Kidney epithelial cell (primary cell): ENCODE measurements around the gene FAM20C. TPM values are rescaled to one million over a fixed set of nuclear protein-coding genes. Genes with fewer than 3 reads are reported as not detected.

Experiments used
- DNase-seq: peaks from one replicate; pipeline ENCODE4 v3.0.0-alpha.2; 2010; ENCODE audit warnings: low read depth
- H3K27me3 ChIP-seq: 2 replicates; pipeline ENCODE4 v1.6.0; 2011; ENCODE audit warnings: low read length; ENCODE audit not compliant: control insufficient read depth, insufficient read depth
- H3K36me3 ChIP-seq: 2 replicates; pipeline ENCODE4 v1.5.1; 2011; ENCODE audit warnings: low read length; ENCODE audit not compliant: control insufficient read depth, insufficient read depth
- H3K4me3 ChIP-seq: 2 replicates; pipeline ENCODE4 v1.5.1; 2011; ENCODE audit warnings: low read depth, mild to moderate bottlenecking, control low read depth, low read length
- total RNA-seq: library from RNA; depleted of rRNA; stranded (reverse); fragments of >200 nt; gene quantifications from 2 replicates; pipeline ENCODE4 v1.2.3, GENCODE V29; 2015
- TF ChIP-seq, protein P1 (sequence below): IDR thresholded peaks from 2 replicates; pipeline ENCODE4 v1.5.1; 2011; ENCODE audit warnings: mild to moderate bottlenecking, moderate library complexity, low read length, control low read depth, inconsistent platforms; ENCODE audit not compliant: insufficient read depth, poor library complexity, severe bottlenecking

FAM20C gene
- total RNA-seq, 1 donor from 2014 or later, result 39.1 TPM

- no peaks in the 10 kb centered on the region for H3K36me3 ChIP-seq
- H3K27me3 ChIP-seq, result no peaks in the 10 kb centered on the region
- H3K4me3 ChIP-seq, result no peak overlapping the region
- TF ChIP-seq, protein P1, sequence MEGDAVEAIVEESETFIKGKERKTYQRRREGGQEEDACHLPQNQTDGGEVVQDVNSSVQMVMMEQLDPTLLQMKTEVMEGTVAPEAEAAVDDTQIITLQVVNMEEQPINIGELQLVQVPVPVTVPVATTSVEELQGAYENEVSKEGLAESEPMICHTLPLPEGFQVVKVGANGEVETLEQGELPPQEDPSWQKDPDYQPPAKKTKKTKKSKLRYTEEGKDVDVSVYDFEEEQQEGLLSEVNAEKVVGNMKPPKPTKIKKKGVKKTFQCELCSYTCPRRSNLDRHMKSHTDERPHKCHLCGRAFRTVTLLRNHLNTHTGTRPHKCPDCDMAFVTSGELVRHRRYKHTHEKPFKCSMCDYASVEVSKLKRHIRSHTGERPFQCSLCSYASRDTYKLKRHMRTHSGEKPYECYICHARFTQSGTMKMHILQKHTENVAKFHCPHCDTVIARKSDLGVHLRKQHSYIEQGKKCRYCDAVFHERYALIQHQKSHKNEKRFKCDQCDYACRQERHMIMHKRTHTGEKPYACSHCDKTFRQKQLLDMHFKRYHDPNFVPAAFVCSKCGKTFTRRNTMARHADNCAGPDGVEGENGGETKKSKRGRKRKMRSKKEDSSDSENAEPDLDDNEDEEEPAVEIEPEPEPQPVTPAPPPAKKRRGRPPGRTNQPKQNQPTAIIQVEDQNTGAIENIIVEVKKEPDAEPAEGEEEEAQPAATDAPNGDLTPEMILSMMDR, result no peak
- DNase-seq, result no peak
These were observed 39.5 kb upstream of the FAM20C start for GRCh38 chr7:152702-153391.

GRCh38 chr7:153604-154003 lies 38.8 kb upstream of the FAM20C start:
- DNase-seq, result no peak
- Histone ChIP-seq H3K36me3 (no peaks in the 10 kb centered on the region), H3K27me3 (no peaks in the 10 kb centered on the region), H3K4me3 (no peak overlapping the region)
- TF ChIP-seq, protein P1, result no peak

DNA sequence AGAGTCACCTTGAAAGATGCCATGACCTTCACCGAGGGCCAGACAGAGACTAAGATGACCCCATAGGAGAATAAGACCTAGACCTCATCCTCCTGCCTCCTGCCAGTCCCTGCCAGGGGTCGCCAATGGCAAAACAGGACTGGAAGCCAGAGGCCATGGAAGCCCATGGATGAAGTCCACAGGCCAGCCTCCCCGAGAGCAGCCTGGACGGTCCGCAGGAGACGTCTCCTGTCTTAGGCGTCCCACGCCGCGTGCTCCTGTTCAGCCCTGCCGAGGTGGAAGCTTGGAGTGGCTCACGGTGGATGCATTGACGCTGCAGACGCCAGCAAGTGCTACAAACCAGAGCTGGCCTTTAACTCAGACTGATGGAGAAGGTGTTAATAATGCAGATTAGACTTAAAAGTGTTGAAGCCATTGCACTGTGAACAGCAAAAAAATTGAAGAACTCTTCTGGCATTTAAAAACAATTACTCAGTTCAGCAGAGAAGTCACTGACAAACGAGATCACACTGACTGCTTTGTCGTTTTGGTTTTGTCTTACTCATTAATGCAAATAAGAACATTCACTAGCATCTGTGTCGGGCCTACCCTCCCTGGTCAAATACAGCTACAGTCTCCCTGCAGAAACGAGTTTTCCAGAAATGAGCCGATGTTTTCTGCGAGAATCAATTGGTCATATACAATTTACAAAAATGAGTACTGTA lies 38.1 kb upstream of the FAM20C start:
- Histone ChIP-seq H3K4me3 (no peak overlapping the region), H3K36me3 (no peaks in the 10 kb centered on the region), H3K27me3 (no peaks in the 10 kb centered on the region)
- TF ChIP-seq, protein P1, result no peak
- no peak for DNase-seq

DNA sequence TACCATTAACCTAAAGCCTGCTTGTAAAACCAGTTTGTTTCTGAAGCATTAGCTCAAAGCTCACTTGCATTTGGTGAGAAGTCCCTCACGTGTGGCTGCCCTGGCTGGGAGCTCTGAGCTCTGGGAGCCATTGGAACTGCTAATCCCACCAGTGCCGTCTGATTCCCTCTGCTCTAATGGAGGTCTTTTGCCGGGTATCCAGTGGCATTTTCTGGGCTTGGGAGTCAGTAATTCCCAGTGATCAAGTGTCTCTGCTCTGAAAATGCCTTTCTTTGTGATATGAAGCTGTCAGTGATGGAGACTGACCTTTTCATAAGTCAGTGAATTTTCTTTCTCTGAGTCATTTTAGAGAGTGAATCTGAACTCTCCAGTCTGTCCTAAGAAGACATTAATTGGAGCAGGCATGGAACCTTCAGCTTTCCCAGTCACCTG lies 36.9 kb upstream of the FAM20C start:
- no peak for DNase-seq
- TF ChIP-seq, protein P1, result no peak
- no peaks in the 10 kb centered on the region for H3K36me3 ChIP-seq
- H3K4me3 ChIP-seq, result no peak overlapping the region
- no peaks in the 10 kb centered on the region for H3K27me3 ChIP-seq

GRCh38 chr7:156111-157007 lies 36.0 kb upstream of the FAM20C start:
- DNase-seq, result no peak
- Histone ChIP-seq H3K27me3 (no peaks in the 10 kb centered on the region), H3K4me3 (no peak overlapping the region), H3K36me3 (no peaks in the 10 kb centered on the region)
- TF ChIP-seq, protein P1, result no peak
